PC-3 (cell line): ENCODE measurements around the gene FAM83D. TPM values are rescaled to one million over a fixed set of nuclear protein-coding genes. Genes with fewer than 3 reads are reported as not detected.
"Not testable (repeated sequence)": the region's sequence is repeated elsewhere in the genome, so short reads cannot be mapped to it uniquely, and the experiment has no call there.

Experiments used
- ATAC-seq: fragments of 200-7000 bp; cut with Tn5 transposase; 2 replicates; pipeline ENCODE4 v1.9.1; 2020; ENCODE audit warnings: mild to moderate bottlenecking, moderate library complexity
- BruUV-seq: library from RNA; stranded (reverse); fragments of 400-500 nt; replicated peaks from 2 replicates; lab custom pipeline; 2021; lab: Mats Ljungman, UMichigan
- CTCF ChIA-PET: fragments of 300-600 bp; sonication (Branson Sonifier 250); formaldehyde crosslinking; loops from one replicate; lab custom pipeline; 2022; ENCODE audit warnings: antibody characterized with exemption; lab: Charles Lee
- POLR2A ChIA-PET: fragments of 300-600 bp; sonication (Branson Sonifier 250); formaldehyde crosslinking; loops from one replicate; lab custom pipeline; 2022; ENCODE audit warnings: antibody characterized with exemption; ENCODE audit not compliant: unreplicated experiment; lab: Charles Lee
- DNase-seq: peaks from one replicate; pipeline ENCODE4 v3.0.0-alpha.2; 2015
- H2AFZ ChIP-seq: fragments of 300-600 bp; sonication (generic); 2 replicates; pipeline ENCODE4 v1.6.0; 2016; ENCODE audit warnings: antibody characterized with exemption, low read length
- H3F3A ChIP-seq: fragments of 300-600 bp; sonication (generic); one replicate; pipeline ENCODE4 v1.6.0; 2017; ENCODE audit warnings: antibody characterized with exemption, low read length, control low read depth, mild to moderate bottlenecking; ENCODE audit not compliant: unreplicated experiment
- H3K27ac ChIP-seq: fragments of 300-600 bp; sonication (generic); 2 replicates; pipeline ENCODE4 v1.5.1; 2016; ENCODE audit warnings: mild to moderate bottlenecking, low read length
- H3K27me3 ChIP-seq: fragments of 300-600 bp; sonication (generic); 2 replicates; pipeline ENCODE4 v1.6.1; 2016; ENCODE audit warnings: low read length, mixed read lengths
- H3K36me3 ChIP-seq: fragments of 300-600 bp; sonication (generic); 2 replicates; pipeline ENCODE4 v1.6.1; 2016; ENCODE audit warnings: low read depth, mixed run types, low read length, mixed read lengths
- H3K4me1 ChIP-seq: fragments of 300-600 bp; sonication (generic); 2 replicates; pipeline ENCODE4 v1.5.1; 2016; ENCODE audit warnings: low read length; ENCODE audit not compliant: insufficient read depth
- H3K4me2 ChIP-seq: fragments of 300-600 bp; sonication (generic); 2 replicates; pipeline ENCODE4 v1.6.0; 2016; ENCODE audit warnings: low read length
- H3K4me3 ChIP-seq: fragments of 300-600 bp; sonication (generic); 2 replicates; pipeline ENCODE4 v1.5.1; 2016; ENCODE audit warnings: mild to moderate bottlenecking, low read length, mixed read lengths
- H3K79me2 ChIP-seq: fragments of 300-600 bp; sonication (generic); 2 replicates; pipeline ENCODE4 v1.6.1; 2017; ENCODE audit warnings: low read length, mixed read lengths
- H3K9ac ChIP-seq: fragments of 300-600 bp; sonication (generic); 2 replicates; pipeline ENCODE4 v1.6.0; 2016; ENCODE audit warnings: mild to moderate bottlenecking, low read length
- H3K9me2 ChIP-seq: fragments of 300-600 bp; sonication (generic); replicated peaks from 2 replicates; pipeline ENCODE4 v1.6.1; 2016; ENCODE audit warnings: mixed run types, low read length, mixed read lengths
- H3K9me3 ChIP-seq: fragments of 300-600 bp; sonication (generic); 2 replicates; pipeline ENCODE4 v1.6.1; 2016; ENCODE audit warnings: low read length, mixed read lengths
- H4K20me1 ChIP-seq: fragments of 300-600 bp; sonication (generic); 2 replicates; pipeline ENCODE4 v1.6.1; 2016; ENCODE audit warnings: low read length, mixed read lengths
- CTCF ChIP-seq: fragments of 300-600 bp; sonication (generic); conservative IDR thresholded peaks from 2 replicates; pipeline ENCODE4 v1.5.1; 2017; ENCODE audit warnings: antibody characterized with exemption, low read depth, mild to moderate bottlenecking, low read length
- EZH2 ChIP-seq: fragments of 300-600 bp; sonication (generic); IDR thresholded peaks from one replicate; pipeline ENCODE4 v1.6.1; 2017; ENCODE audit warnings: antibody characterized with exemption, mild to moderate bottlenecking, low read length; ENCODE audit not compliant: unreplicated experiment
- EZH2phosphoT487 ChIP-seq: fragments of 300-600 bp; sonication (generic); IDR thresholded peaks from 2 replicates; pipeline ENCODE4 v1.6.1; 2018; ENCODE audit warnings: mild to moderate bottlenecking, antibody characterized with exemption, low read length, borderline replicate concordance
- intact Hi-C: fragments of 100-400 bp; cut with micrococcal nuclease; formaldehyde crosslinking; loops from 2 replicates; pipeline ENCODE4 v1.9.0; 2023
- total RNA-seq: library from RNA; depleted of rRNA; stranded (reverse); fragments of >200 nt; gene quantifications from 2 replicates; pipeline ENCODE4 v1.2.3, GENCODE V29; 2014

Gene FAM83D
- total RNA-seq, 1 experiment from 2014 or later, result 69.6 TPM

GRCh38 chr20:38995536-38996044 lies 69.4 kb downstream of the FAM83D start:
- H3K4me3 ChIP-seq, result no peak overlapping the region
- no peaks in the 10 kb centered on the region for H3F3A ChIP-seq
- H3K27me3 ChIP-seq, result no peaks in the 10 kb centered on the region
- no peak overlapping the region for H3K4me2 ChIP-seq
- ATAC-seq, result no peak
- TF ChIP-seq EZH2phosphoT487, result no peak
- no peak for TF ChIP-seq EZH2
- TF ChIP-seq CTCF, result no peak
- H3K9me3 ChIP-seq, result no peaks in the 10 kb centered on the region
- no peaks in the 10 kb centered on the region for H3K9me2 ChIP-seq
- no peaks in the 10 kb centered on the region for H4K20me1 ChIP-seq
- ChIA-PET POLR2A (no interaction called here), CTCF (interaction anchor here (1.0 kb wide), 1 partner anchor 34 kb away, joined by 4 read pairs; the partner anchor contains the start of gene DHX35)
- DNase-seq, result no peak
- H3K79me2 ChIP-seq, result no peaks in the 10 kb centered on the region
- H2AFZ ChIP-seq, result no peak overlapping the region
- BruUV-seq, result no TSS peak
- H3K9ac ChIP-seq, result no peak overlapping the region
- H3K36me3 ChIP-seq, result peaks cover 24% of the 10 kb centered on the region
- H3K4me1 ChIP-seq, result no peaks in the 10 kb centered on the region
- H3K27ac ChIP-seq, result no peak overlapping the region
- intact Hi-C loops, result no loop called here

GRCh38 chr20:38996866-38997265 lies 70.6 kb downstream of the FAM83D start:
- CTCF ChIA-PET, result interaction anchor here (1.0 kb wide), 1 partner anchor 35 kb away, joined by 4 read pairs; the partner anchor contains the start of gene DHX35
- H3F3A ChIP-seq, intact Hi-C loops, BruUV-seq, H3K9ac ChIP-seq, H3K9me2 ChIP-seq, H3K4me1 ChIP-seq, H3K27me3 ChIP-seq, H3K4me2 ChIP-seq, H3K4me3 ChIP-seq, H3K9me3 ChIP-seq, H2AFZ ChIP-seq, H4K20me1 ChIP-seq, H3K27ac ChIP-seq, POLR2A ChIA-PET, H3K79me2 ChIP-seq, DNase-seq, ATAC-seq: not testable (repeated sequence)
- peaks cover 22% of the 10 kb centered on the region for H3K36me3 ChIP-seq

DNA sequence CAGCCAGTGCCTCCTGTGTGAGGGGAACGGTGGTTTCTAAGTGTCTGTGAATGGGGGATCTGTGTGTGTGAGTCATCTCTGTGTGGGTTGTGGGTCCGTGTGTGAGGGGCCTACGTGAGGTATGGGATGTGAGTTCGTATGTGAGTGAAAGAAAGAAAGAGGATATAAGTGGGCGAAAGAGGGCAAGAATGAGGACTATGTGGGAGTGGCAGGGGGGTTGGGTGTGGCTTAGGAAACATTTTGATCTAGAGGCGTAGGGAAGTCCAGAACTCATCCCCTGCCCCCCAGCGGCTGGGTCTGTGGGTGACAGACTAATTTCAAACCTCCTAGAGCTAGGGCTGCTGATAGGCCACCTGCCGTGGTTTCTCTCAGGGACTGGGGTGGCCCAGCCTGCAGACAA lies 71.4 kb downstream of the FAM83D start:
- Histone ChIP-seq H3K9me3 (no peaks in the 10 kb centered on the region), H3K4me1 (no peaks in the 10 kb centered on the region), H3K79me2 (no peaks in the 10 kb centered on the region), H3F3A (no peaks in the 10 kb centered on the region), H4K20me1 (no peaks in the 10 kb centered on the region), H3K4me3 (no peak overlapping the region), H3K36me3 (peaks cover 28% of the 10 kb centered on the region), H3K9ac (no peak overlapping the region), H3K27ac (no peak overlapping the region), H2AFZ (no peak overlapping the region), H3K4me2 (no peak overlapping the region), H3K27me3 (no peaks in the 10 kb centered on the region), H3K9me2 (no peaks in the 10 kb centered on the region)
- POLR2A ChIA-PET, result no interaction called here
- DNase-seq (no peak), ATAC-seq (no peak)
- intact Hi-C loops, result no loop called here
- BruUV-seq, result no TSS peak
- TF ChIP-seq EZH2 (no peak), CTCF (no peak), EZH2phosphoT487 (no peak)
- CTCF ChIA-PET, result no interaction called here
